ENCODE data around the gene FAM118B. TPM values are rescaled to one million over a fixed set of nuclear protein-coding genes. Genes with fewer than 3 reads are reported as not detected.

FAM118B gene
- total RNA-seq = 23.2 to 25.9 TPM (median 24.3 TPM) in 3 replicates
- long read RNA-seq, transcript FAM118B-209 (9 exons, 2,402 nt) = major isoform, 7 of 10 reads
- long read RNA-seq, partial matches to known transcripts = 1 of 10 reads
- long read RNA-seq, other reads (novel, unspliced or antisense) = 2 of 10 reads

DNA sequence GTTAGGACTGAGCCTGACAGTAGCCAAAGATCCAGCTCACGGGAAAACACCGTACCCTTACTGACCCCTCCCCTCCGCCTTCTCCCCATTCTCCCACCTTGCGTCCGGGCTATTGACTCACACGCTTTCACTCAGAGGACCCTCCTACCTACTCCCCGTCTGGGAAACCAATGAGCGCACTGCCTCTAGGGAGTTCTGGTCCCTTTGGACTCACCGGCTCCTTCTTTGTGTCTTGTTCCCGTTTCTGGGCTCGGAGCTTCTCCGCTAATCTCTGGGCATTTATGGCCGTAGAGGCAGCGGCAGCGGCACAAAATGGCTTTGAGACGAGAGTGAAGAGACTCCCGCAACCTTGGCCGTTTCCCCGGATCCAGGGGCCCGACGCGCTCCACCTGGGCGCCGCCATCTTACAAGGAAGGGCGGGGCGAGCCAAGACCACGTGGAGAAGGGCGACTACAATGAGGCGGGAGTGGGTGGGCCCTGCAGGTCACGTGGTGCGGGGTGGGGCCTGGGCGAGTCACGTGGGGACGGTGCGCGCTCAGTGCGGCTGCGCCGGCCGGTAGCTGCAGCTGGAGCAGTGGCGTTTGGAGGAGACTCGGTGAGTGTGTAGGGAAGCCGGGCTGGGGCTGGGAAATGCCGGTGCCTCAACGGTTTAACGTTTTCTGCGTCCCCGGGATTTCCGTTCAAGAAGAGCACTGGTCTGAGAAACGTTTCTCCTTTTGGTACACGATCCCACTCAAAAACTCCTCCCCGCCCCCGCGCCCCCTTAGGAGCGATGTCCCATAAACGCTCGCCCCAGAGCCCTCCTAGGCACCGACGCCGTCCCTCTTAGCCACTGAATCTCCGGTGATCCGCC is at the start of gene FAM118B, which contains the start of gene RPUSD4:
FAM118B (plus strand) TSS at position 547 of the 853 bp plus-strand sequence. CDS start 23,220 bp downstream, outside the sequence.
RPUSD4 (minus strand) TSS at position 415 of the 853 bp plus-strand sequence; CDS start at position 403, 12 bp downstream.
- peak; percentile 99 for DNase-seq (ENCODE audit: low spot score)
- peak within 1 kb of the TSS; percentile 88 for H3K27ac Mint-ChIP-seq (ENCODE audit: unreplicated experiment)

DNA sequence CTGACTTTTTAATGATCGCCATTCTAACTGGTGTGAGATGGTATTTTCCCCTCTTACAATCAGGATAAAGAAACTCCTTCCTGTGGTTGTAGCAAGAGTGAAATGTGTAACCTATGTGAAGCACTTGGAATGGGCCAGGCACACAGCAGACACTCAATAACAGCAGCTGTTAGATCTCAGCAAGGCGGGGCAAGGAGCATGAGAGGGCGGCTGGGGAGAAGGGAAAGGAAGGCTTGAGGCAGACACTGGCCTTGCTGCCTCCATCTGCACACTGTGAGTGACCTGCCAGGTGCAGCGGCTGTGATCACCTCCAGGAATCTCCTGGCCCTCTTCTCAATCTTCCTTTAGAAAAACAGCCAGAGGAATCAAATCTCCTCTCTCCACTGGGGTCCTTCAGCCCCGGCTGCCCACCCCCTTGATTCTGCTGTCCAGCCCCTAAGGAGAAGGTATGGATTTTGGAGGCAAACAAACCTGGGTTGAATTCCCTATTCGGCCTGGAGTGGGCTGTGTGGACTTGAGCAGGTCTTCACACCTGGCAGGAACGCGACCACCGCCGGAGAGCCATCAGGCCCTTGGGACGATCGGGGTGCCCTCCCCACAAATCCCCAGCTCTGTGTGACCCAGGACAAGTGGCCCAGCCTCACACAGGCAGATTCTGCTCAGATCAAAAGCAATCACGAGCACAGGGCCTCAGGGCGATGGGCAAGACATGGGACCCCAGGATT is 49.1 kb upstream of the FAM118B start:
- no peak overlapping the region for H3K4me3 Mint-ChIP-seq (ENCODE audit: unreplicated experiment)
- H3K4me1 Mint-ChIP-seq (ENCODE audit: low read depth) = peaks cover 34% of the 10 kb centered on the region
- H3K27ac Mint-ChIP-seq (ENCODE audit: unreplicated experiment) = peak overlapping the region; percentile 94
- no peaks in the 10 kb centered on the region for H3K36me3 Mint-ChIP-seq (ENCODE audit: low read depth)
- DNase-seq (ENCODE audit: low spot score) = no peak
- H3K9me3 Mint-ChIP-seq (ENCODE audit: low read depth) = no peaks in the 10 kb centered on the region
- no peaks in the 10 kb centered on the region for H3K27me3 Mint-ChIP-seq (ENCODE audit: low read depth)
- TF ChIP-seq, protein P1, sequence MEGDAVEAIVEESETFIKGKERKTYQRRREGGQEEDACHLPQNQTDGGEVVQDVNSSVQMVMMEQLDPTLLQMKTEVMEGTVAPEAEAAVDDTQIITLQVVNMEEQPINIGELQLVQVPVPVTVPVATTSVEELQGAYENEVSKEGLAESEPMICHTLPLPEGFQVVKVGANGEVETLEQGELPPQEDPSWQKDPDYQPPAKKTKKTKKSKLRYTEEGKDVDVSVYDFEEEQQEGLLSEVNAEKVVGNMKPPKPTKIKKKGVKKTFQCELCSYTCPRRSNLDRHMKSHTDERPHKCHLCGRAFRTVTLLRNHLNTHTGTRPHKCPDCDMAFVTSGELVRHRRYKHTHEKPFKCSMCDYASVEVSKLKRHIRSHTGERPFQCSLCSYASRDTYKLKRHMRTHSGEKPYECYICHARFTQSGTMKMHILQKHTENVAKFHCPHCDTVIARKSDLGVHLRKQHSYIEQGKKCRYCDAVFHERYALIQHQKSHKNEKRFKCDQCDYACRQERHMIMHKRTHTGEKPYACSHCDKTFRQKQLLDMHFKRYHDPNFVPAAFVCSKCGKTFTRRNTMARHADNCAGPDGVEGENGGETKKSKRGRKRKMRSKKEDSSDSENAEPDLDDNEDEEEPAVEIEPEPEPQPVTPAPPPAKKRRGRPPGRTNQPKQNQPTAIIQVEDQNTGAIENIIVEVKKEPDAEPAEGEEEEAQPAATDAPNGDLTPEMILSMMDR (IDR thresholded peaks at IDR 0.05) = no peak

More for the DNA sequence above, at the start of gene FAM118B, which contains the start of gene RPUSD4:
- Mint-ChIP-seq H3K4me1 (ENCODE audit: low read depth) (peaks cover 35% of the 10 kb centered on the region), H3K9me3 (ENCODE audit: low read depth) (no peaks in the 10 kb centered on the region), H3K4me3 (ENCODE audit: unreplicated experiment) (peak within 1 kb of the TSS; percentile 97), H3K36me3 (ENCODE audit: low read depth) (peaks cover 10% of the 10 kb centered on the region), H3K27me3 (ENCODE audit: low read depth) (no peaks in the 10 kb centered on the region)
- TF ChIP-seq, protein P1 (IDR thresholded peaks at IDR 0.05) = no peak

DNA sequence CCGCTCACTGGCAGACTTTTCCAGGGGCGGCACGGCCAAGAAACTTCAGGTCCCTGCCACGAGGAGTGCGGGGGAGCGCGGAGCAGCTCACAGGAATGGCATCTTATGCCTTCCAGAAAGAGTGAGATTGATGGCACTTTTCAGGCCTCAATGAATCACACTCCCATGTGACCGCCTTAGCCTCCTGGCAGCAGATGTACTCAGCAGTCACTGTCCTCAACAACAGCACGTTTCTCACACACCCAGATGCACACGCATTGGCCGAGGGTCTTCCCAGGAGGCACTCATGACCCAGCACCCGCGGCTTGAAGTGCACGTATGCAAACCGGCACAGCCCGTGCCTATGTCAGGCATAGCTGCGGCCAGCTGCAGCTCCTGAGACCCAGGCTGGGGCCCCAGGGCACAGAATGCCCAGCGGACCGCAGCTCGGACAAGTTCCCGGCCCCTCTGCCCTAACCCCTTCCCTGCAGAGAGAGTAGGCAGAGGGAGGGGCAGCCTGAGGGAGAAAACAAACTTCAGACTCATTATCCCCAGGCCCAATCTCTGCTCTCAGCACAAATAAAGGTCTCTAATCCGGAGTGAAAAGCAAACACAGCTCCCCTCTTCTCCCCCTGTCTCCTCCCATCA is 48.4 kb upstream of the FAM118B start:
- TF ChIP-seq, protein P1 (IDR thresholded peaks at IDR 0.05) = peak; percentile 62
- Mint-ChIP-seq H3K36me3 (ENCODE audit: low read depth) (no peaks in the 10 kb centered on the region), H3K27me3 (ENCODE audit: low read depth) (no peaks in the 10 kb centered on the region), H3K4me3 (ENCODE audit: unreplicated experiment) (peak overlapping the region; percentile 25), H3K27ac (ENCODE audit: unreplicated experiment) (peak overlapping the region; percentile 94), H3K9me3 (ENCODE audit: low read depth) (no peaks in the 10 kb centered on the region), H3K4me1 (ENCODE audit: low read depth) (peaks cover 38% of the 10 kb centered on the region)
- no peak for DNase-seq (ENCODE audit: low spot score)

DNA sequence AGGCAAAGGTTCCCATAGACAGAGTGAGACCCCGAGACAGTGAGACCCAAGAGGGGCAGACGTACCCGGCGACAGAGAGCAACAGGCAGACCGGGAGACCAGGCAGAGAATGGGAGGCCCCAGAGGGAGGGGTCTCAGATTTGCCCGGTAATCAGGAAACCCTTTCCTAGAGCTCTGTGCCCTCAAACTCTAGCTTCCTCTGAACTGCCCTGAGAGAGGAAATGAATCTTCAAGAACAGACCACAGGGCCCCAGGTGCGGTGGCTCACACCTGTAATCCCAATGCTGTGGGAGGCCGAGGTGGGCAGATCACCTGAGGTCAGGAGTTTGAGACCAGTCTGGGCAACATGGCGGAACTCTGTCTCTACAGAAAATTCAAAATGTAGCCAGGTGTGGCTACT is 47.8 kb upstream of the FAM118B start:
- H3K4me3 Mint-ChIP-seq (ENCODE audit: unreplicated experiment) = peak overlapping the region; percentile 25
- no peaks in the 10 kb centered on the region for H3K36me3 Mint-ChIP-seq (ENCODE audit: low read depth)
- no peaks in the 10 kb centered on the region for H3K27me3 Mint-ChIP-seq (ENCODE audit: low read depth)
- H3K4me1 Mint-ChIP-seq (ENCODE audit: low read depth) = peaks cover 38% of the 10 kb centered on the region
- no peaks in the 10 kb centered on the region for H3K9me3 Mint-ChIP-seq (ENCODE audit: low read depth)
- TF ChIP-seq, protein P1 (IDR thresholded peaks at IDR 0.05) = no peak
- H3K27ac Mint-ChIP-seq (ENCODE audit: unreplicated experiment) = peak overlapping the region; percentile 94
- no peak for DNase-seq (ENCODE audit: low spot score)

Data from chondrocyte (in vitro differentiated cells).